GM23338 (cell line): Measurements from ENCODE around the gene CDK10. TPM values are rescaled to one million over a fixed set of nuclear protein-coding genes. Genes with fewer than 3 reads are reported as not detected.

Source experiments
- ATAC-seq: fragments of 200-7000 bp; cut with Tn5 transposase; 3 replicates; pipeline ENCODE4 v1.9.1; 2020
- DNase-seq: peaks from one replicate; pipeline ENCODE4 v3.0.0-alpha.2; 2015; ENCODE audit warnings: low spot score
- H2AFZ ChIP-seq: fragments of 200-600 bp; sonication (generic); 2 replicates; pipeline ENCODE4 v1.8.0; 2016; ENCODE audit warnings: antibody characterized with exemption, mild to moderate bottlenecking, moderate library complexity
- H3F3A ChIP-seq: fragments of 200-600 bp; sonication (generic); replicated peaks from 2 replicates; pipeline ENCODE4 v1.8.0; 2017; ENCODE audit warnings: antibody characterized with exemption, mixed run types, low read depth
- H3K27ac ChIP-seq: fragments of 200-600 bp; sonication (generic); 2 replicates; pipeline ENCODE4 v1.6.1; 2016; ENCODE audit warnings: low read depth
- H3K27me3 ChIP-seq: fragments of 200-600 bp; sonication (generic); 2 replicates; pipeline ENCODE4 v1.8.0; 2016; ENCODE audit warnings: mild to moderate bottlenecking, mixed run types, moderate library complexity; ENCODE audit not compliant: insufficient read depth
- H3K36me3 ChIP-seq: fragments of 200-600 bp; sonication (generic); 2 replicates; pipeline ENCODE4 v1.8.0; 2016; ENCODE audit warnings: mild to moderate bottlenecking; ENCODE audit not compliant: insufficient read depth
- H3K4me1 ChIP-seq: fragments of 200-600 bp; sonication (generic); 2 replicates; pipeline ENCODE4 v1.8.0; 2016; ENCODE audit warnings: mild to moderate bottlenecking, moderate library complexity; ENCODE audit not compliant: insufficient read depth
- H3K4me2 ChIP-seq: fragments of 200-600 bp; sonication (generic); 2 replicates; pipeline ENCODE4 v1.7.1; 2017; ENCODE audit warnings: mixed run types
- H3K4me3 ChIP-seq: fragments of 200-600 bp; sonication (generic); 2 replicates; pipeline ENCODE4 v1.6.1; 2016; ENCODE audit warnings: mixed run types
- H3K79me2 ChIP-seq: fragments of 200-600 bp; sonication (generic); replicated peaks from 2 replicates; pipeline ENCODE4 v1.8.0; 2017; ENCODE audit warnings: mild to moderate bottlenecking; ENCODE audit not compliant: insufficient read depth
- H3K9me2 ChIP-seq: fragments of 200-600 bp; sonication (generic); 2 replicates; pipeline ENCODE4 v1.8.0; 2017; ENCODE audit not compliant: insufficient read depth
- H4K20me1 ChIP-seq: fragments of 200-600 bp; sonication (generic); replicated peaks from 2 replicates; pipeline ENCODE4 v1.8.0; 2017; ENCODE audit warnings: mild to moderate bottlenecking; ENCODE audit not compliant: insufficient read depth
- H3K27ac Mint-ChIP-seq: 2 replicates; pipeline ENCODE4 v1.8.0; 2020; ENCODE audit warnings: inconsistent platforms, mild to moderate bottlenecking, moderate library complexity, mixed read lengths
- H3K27me3 Mint-ChIP-seq: 3 replicates; pipeline ENCODE4 v1.8.0; 2022; ENCODE audit warnings: low read depth, mild to moderate bottlenecking, moderate library complexity, mixed read lengths, inconsistent platforms; ENCODE audit not compliant: insufficient read depth, poor library complexity
- H3K36me3 Mint-ChIP-seq: 3 replicates; pipeline ENCODE4 v1.8.0; 2021; ENCODE audit warnings: low read depth, mild to moderate bottlenecking, inconsistent platforms, moderate library complexity, mixed read lengths
- H3K4me1 Mint-ChIP-seq: 3 replicates; pipeline ENCODE4 v1.8.0; 2020; ENCODE audit warnings: mild to moderate bottlenecking, inconsistent platforms, mixed read lengths
- H3K4me3 Mint-ChIP-seq: 3 replicates; pipeline ENCODE4 v1.8.0; 2021; ENCODE audit warnings: moderate library complexity, mild to moderate bottlenecking, inconsistent platforms, mixed read lengths
- H3K9me3 Mint-ChIP-seq: 3 replicates; pipeline ENCODE4 v1.8.0; 2020; ENCODE audit warnings: moderate library complexity, mild to moderate bottlenecking, inconsistent platforms, mixed read lengths
- CREB1 ChIP-seq: fragments of 250-450 bp; sonication (Bioruptor Pico); IDR thresholded peaks from 2 replicates; pipeline ENCODE4 v1.5.0; 2020; ENCODE audit warnings: low read depth, mild to moderate bottlenecking, moderate library complexity
- CTCF ChIP-seq, 2 experiments: fragments of 200-600 bp in 1 of 2; sonication (generic) in 1 of 2; conservative IDR thresholded peaks; 2 replicates each; pipeline versions ENCODE4 v1.5.1 to v1.6.1; 2016 to 2017; ENCODE audit warnings: antibody characterized with exemption in 2 of 2, low read depth in 2 of 2, mild to moderate bottlenecking in 2 of 2, moderate library complexity in 1 of 2
- ETS1 ChIP-seq: IDR thresholded peaks from 2 replicates; pipeline ENCODE4 v1.6.1; 2016; ENCODE audit warnings: antibody characterized with exemption
- EZH2 ChIP-seq: fragments of 200-600 bp; sonication (generic); IDR thresholded peaks from one replicate; pipeline ENCODE4 v1.8.0; 2017; ENCODE audit warnings: antibody characterized with exemption, mild to moderate bottlenecking, low read depth; ENCODE audit not compliant: unreplicated experiment
- EZH2phosphoT487 ChIP-seq: fragments of 200-600 bp; sonication (generic); IDR thresholded peaks from one replicate; pipeline ENCODE4 v1.8.1; 2018; ENCODE audit warnings: antibody characterized with exemption; ENCODE audit not compliant: unreplicated experiment
- JUNB ChIP-seq: IDR thresholded peaks from one replicate; pipeline ENCODE4 v1.6.1; 2016; ENCODE audit warnings: antibody characterized with exemption; ENCODE audit not compliant: unreplicated experiment
- NANOG ChIP-seq: IDR thresholded peaks from 2 replicates; pipeline ENCODE4 v1.6.1; 2016; ENCODE audit warnings: antibody characterized with exemption, borderline replicate concordance
- POLR2AphosphoS5 ChIP-seq: IDR thresholded peaks from 2 replicates; pipeline ENCODE4 v1.6.1; 2016; ENCODE audit warnings: antibody characterized with exemption, low read depth
- REST ChIP-seq: IDR thresholded peaks from one replicate; pipeline ENCODE4 v1.6.1; 2018; ENCODE audit warnings: antibody characterized with exemption; ENCODE audit not compliant: unreplicated experiment
- STAT1 ChIP-seq: IDR thresholded peaks from one replicate; pipeline ENCODE4 v1.6.1; 2016; ENCODE audit warnings: antibody characterized with exemption; ENCODE audit not compliant: unreplicated experiment
- ZNF114 ChIP-seq: fragments of 250-450 bp; sonication (Bioruptor Pico); IDR thresholded peaks from 2 replicates; pipeline ENCODE4 v1.5.0; 2020; ENCODE audit warnings: mild to moderate bottlenecking, moderate library complexity
- ZNF331 ChIP-seq: fragments of 250-450 bp; sonication (Bioruptor Pico); IDR thresholded peaks from 2 replicates; pipeline ENCODE4 v1.5.0; 2020; ENCODE audit warnings: low read depth, mild to moderate bottlenecking, moderate library complexity
- ZNF462 ChIP-seq: fragments of 250-450 bp; sonication (Bioruptor Pico); IDR thresholded peaks from 2 replicates; pipeline ENCODE4 v1.5.0; 2020; ENCODE audit warnings: mild to moderate bottlenecking, moderate library complexity
- polyA plus RNA-seq: library from polyadenylated mRNA; unstranded; fragments of >200 nt; fragmentation: Nextera tagmentation; extraction: Ambion mirVana; gene quantifications from 2 replicates; pipeline ENCODE4 v1.2.1, GENCODE V29; 2016
- total RNA-seq: library from RNA; depleted of rRNA; stranded (reverse); fragments of >200 nt; shearing (Covaris generic); gene quantifications from 2 replicates; pipeline ENCODE4 v1.2.3, GENCODE V29; 2014

The CDK10 gene
- total and polyA plus RNA-seq, 2 experiments from 2014 or later, result 64.6 to 88.0 TPM

GRCh38 chr16:89708481-89708931 is 22.0 kb downstream of the CDK10 start:
- Mint-ChIP-seq H3K4me3 (no peak overlapping the region), H3K27ac (no peak overlapping the region), H3K9me3 (no peaks in the 10 kb centered on the region), H3K27me3 (peaks cover 28% of the 10 kb centered on the region), H3K36me3 (0 out of 3 replicates have a peak, but pooled peaks cover 2% of the 10 kb centered on the region), H3K4me1 (peaks cover 11% of the 10 kb centered on the region; the same call in 2 of the 3 replicates)
- DNase-seq, result no peak
- no peak for ATAC-seq
- Histone ChIP-seq H3K27me3 (peaks cover 19% of the 10 kb centered on the region; the same call in 1 of the 2 replicates), H3K79me2 (peaks cover 6% of the 10 kb centered on the region), H3K4me1 (peaks cover 12% of the 10 kb centered on the region), H3K4me2 (no peak overlapping the region), H2AFZ (no peak overlapping the region), H3F3A (0 out of 2 replicates have a peak, but pooled peaks cover 5% of the 10 kb centered on the region), H4K20me1 (peaks cover 3% of the 10 kb centered on the region; the same call in 1 of the 2 replicates), H3K4me3 (no peak overlapping the region), H3K9me2 (no peaks in the 10 kb centered on the region), H3K36me3 (no peaks in the 10 kb centered on the region), H3K27ac (no peak overlapping the region)
- TF ChIP-seq STAT1 (no peak), EZH2 (no peak), EZH2phosphoT487 (no peak), NANOG (no peak), POLR2AphosphoS5 (no peak), CTCF (conservative IDR thresholded peaks at IDR 0.05; ENCODE audit: low read depth in 2 of 2) (no peak), REST (no peak), ETS1 (no peak), ZNF462 (CRISPR knock-in tag) (no peak), ZNF331 (CRISPR knock-in tag) (no peak), ZNF114 (CRISPR knock-in tag) (no peak), JUNB (no peak), CREB1 (no peak)
